Lung microvascular endothelial cell (primary cell): ENCODE measurements around the gene RCSD1. TPM values are rescaled to one million over a fixed set of nuclear protein-coding genes. Genes with fewer than 3 reads are reported as not detected.
"Not testable (repeated sequence)": the region's sequence is repeated elsewhere in the genome, so short reads cannot be mapped to it uniquely, and the experiment has no call there.

Source experiments
- DNase-seq, 2 donors: peaks; one replicate each; pipeline versions ENCODE4 v3.0.0 to v3.0.0-alpha.2; 2010; ENCODE audit warnings: low read depth in 2 of 2
- total RNA-seq: library from RNA; depleted of rRNA; stranded (reverse); fragments of >200 nt; gene quantifications from 2 replicates; pipeline ENCODE4 v1.2.1, GENCODE V29; 2014

RCSD1 gene
- total RNA-seq, 1 donor from 2014 or later: 99.8 TPM

DNA sequence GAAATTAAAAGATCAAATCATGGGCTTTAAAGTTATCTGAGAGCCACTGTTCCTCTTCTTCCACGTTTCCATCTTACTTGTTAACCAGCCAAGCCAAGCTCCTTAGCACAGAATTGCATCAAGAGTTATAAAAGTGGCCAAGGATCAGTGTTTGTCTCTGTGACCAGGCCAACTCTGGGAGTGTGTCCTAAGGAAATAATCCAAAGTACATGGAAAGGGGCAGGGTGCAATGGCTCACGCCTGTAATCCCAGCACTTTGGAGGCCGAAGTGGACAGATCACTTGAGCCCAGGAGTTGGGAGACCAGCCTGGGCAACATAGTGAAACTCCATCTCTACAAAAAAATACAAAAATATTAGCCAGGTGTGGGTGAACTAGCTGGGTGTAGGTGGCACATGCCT is 81.8 kb downstream of the RCSD1 start:
- no peak for DNase-seq

DNA sequence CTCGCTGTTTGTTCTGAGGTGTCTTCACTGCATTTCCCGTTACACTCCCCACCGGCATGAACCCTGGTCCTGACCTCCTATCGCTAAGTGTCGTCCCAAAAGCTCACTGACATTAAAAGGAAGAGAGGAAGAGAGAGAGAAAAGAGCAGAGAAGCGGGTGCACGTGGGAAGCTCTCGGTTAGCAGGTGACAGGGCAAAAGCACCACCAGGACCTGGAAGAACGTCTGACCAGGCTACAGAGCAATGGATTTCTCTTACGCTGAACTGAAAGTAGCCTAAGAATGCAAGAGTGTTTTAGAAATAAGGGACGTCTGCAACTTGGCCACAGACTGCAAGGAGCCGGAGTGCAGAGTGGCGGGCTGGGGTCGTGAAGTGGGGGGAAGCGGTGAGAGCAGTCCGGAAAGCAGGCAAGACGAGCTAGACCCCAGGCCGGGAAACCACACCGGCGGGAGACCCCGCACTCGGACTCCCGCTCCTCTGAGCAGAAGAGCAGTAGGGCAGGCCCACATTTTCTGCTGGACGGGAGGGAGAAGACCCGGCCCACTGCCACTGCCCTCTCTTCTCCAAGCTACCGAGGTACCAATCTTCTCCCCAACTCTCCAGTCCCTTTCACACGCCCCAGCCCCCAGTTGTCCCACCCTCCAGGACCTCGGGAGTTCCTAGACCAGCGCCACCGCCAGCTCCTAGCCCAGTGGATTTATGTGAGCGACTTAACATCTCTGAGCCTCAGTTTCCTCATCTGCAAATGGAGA is 83.5 kb downstream of the RCSD1 start:
- peak; percentile 7 to 13 for DNase-seq

DNA sequence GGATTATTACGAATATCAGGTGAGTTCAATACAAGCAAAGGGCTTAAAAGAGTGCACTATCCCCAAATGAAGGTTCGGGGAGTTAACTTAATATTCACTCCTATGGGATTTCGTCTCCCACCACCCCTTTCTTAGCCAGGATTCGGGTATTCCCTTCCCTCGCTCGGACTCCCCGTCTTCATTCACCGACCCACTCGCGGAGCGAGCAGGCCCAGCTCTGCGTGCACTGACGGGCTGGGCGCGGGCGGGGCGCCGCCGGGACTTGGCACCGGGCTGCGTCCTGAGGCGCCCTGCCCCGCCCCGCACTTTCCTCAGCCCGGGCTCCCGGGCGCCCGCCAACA is 84.0 kb downstream of the RCSD1 start:
- DNase-seq: no peak

DNA sequence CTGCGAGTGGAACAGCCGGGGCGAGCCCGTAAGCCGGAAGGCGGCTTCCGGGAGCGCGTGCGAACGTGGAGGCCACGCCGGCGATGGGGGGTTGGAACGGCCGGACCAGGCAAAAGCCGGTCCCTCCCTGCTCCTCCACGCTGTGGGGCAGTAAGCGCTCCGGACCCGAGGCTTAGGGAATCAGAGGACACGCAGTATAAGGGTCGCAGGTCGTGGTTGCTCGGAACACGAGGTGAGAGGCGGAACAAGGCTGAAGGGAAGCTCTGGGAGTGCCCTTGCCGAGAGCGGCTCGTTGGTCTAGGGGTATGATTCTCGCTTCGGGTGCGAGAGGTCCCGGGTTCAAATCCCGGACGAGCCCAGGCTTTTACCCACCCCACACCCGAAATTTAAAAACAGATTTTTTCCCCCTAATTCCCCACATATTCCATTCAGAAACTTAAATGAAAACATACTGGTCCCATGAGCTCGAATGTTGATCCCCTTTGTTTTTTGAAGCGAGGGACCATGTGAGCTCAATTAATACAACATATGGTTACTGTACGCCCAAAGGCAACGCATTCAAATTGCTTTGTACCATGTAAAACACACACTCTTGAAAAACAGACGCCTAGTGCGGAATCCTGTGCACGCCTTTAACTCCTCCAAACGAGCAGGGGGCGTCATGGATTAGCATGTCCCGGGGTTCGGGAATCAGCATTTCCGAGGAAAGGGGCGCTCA is 84.6 kb downstream of the RCSD1 start:
- DNase-seq: peak; percentile 85 to 88

DNA sequence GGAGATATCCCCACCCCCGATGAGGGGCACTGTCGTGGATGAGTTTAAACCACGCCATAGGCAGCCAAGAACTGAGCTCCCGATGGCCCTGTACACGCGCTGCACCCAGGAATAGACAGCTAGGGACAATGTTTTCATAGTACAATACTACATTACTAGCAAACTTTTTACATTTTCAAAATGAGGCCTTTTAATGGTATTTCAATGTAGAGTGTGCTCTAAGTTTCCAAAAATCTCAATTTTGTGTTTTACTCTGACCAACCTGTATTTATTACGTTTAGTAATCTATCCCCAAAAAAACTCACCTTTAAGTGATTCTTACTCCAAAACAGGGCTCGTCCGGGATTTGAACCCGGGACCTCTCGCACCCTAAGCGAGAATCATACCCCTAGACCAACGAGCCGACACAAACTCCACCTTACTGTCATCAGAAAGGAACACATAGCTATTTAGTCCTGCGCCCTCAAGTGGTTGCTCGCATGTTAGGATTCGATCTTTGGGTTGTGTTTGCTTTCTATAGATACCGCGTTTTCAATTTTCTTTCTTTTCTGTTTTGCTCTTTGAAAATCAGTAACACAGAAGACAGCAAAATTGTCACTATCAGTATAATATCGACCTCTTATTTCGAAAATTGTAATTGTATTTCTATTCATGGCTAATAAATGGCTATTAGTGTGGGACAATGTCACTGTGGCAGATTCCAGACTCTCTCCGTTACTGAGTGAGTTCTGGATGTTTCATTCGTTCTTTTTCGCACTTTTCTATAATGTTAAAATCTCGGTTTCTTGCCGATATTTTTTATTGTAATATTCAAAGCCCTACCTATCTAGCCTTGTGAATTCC is 85.3 kb downstream of the RCSD1 start:
- peak; percentile 92 to 93 for DNase-seq

DNA sequence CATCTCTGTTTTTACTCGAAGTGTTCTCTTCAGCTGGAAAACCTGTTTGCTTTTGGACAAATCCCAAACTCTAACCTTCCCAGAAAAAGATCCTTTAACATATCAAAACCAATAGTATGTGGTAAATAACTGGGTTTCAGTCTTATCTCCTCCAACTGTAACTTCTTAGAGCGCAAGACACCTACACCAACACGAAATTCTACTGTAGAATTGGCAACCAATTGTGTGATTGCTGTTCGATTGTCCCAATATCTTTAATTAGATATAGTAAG is 85.9 kb downstream of the RCSD1 start:
- DNase-seq: no peak

DNA sequence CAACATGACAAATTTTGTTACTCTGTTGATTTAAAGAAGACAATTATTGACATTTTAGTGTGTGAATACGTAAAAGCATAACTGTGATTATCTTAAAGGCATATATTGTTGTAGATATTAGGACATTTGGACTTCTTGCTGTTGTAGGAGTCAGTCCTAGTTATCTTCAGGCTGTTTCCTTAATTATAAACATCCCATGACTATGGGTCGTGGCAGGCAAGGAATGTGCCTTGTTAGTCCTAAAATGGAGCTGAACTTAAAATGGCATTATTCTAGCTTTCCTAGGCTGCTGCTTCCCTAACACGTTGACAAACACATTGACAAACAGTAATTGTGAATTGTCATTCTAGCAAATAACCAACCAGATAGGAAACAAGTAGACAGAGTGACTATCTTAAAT is 87.3 kb downstream of the RCSD1 start:
- no peak for DNase-seq

DNA sequence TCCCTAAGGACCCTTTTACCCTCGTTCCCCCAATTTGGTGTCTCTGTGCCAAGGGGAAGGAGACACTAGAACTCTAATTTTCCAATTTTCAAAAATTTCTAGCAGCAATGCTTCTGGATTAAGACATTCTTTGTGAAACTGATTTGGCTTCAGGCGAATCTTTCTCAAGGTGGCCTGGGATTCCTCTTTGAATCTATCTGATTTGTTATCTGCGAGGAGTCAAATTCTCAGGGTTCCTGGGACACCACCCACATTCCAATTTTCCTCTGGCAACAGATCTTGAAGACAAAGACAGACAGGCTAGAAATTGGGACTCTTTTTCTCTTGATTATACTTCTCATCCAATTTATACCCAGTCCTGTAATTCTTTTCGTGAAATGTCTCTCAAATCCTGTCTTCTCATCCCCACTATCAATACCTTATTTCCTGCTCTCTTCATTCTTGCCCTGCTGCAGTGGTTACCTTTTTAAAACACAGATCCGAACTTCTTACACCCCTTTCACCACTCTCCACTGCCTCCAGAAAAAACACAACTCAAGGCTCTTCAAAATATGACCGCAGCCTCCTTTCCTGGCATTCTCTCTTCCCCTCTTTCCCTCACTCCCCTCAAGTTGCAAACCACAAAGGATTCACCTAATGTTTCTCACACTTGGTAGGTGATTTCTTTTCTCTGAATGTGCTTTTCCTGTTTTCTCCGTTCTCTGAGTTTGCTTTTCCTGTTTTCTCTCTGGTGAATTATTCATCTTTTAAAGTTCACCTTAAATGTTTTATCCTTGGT is 89.1 kb downstream of the RCSD1 start:
- DNase-seq: no peak

DNA sequence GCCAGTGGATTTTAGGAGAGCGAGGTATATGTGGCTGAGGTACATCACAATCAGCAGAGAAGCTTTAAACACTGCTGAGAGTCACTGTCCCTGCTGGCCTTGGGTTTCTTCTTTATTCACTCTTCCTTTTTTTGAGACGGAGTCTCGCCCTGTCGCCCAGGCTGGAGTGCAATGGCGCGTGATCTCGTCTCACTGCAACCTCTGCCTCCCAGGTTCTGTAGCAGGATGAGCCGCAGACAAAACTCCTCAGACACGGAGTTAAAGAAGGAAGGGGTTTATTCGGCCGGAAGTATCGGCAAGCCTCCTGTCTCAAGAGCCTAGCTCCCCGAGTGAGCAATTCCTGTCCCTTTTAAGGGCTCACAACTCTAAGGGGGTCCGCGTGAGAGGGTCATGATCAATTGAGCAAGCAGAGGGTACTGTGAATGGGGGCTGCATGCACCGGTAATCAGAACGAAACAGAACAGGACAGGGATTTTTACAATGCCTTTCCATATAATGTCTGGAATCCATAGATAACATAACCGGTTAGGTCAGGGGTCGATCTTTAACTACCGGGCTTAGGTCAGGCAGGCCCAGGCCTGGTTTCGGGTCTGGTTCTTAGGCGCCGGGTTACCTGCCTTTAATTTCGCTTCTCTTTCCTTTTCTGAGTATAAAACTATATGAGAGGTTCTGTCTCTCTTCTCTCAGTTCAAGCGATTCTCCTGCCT is 89.8 kb downstream of the RCSD1 start:
- DNase-seq: not testable (repeated sequence)

DNA sequence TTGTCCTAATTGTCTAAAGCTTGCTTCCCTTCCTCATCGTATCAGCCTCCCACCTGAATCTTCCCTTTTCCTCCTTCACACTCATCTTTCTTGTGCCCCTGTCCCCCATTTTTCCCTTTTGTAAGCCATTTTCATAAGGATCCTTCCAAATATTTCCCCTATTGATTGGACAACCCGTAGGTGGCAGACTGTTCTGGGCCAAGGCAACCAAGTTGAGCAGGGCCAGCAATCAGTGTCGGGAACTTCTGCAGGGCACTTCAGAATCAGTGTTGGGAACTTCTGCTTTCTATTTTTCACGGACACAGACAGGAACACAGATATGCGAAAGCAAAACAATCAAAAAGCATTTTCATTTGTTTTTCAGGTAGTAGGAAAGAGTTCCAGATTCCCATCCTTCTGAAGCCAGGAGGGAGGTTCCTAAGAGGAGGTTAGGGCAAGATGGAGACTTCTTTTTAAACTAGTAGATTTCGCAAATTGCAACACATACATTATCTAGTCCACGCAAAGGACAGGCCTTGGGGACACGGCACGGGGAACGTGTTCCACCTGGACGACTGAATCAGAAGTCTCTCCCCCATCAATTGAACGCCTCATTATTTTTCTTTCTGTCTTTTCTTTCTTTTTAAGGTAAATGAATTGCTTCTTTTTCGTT is 91.1 kb downstream of the RCSD1 start:
- peak; percentile 63 to 75 for DNase-seq

DNA sequence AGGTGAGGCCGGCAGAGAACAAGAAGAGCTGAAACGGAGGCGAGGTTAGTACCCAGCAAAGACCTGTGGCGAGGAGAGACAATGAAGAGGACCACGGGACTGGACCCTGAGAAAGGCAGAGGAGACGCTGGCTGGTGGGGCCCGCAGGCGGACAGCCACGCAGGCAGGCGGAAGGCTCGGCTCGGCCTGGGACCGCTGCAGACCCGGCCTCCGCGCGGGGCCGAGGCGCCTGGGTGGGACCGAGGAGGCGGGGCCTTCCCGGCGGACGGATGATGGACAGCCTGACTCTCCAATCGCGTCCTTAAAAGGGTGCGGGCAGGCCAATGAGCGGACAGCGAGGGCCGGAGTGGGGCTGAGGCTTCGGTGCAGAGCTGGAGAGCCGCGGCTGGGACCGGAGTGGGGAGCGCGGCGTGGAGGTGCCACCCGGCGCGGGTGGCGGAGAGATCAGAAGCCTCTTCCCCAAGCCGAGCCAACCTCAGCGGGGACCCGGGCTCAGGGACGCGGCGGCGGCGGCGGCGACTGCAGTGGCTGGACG is 91.7 kb downstream of the RCSD1 start, which contains the start of gene MPZL1:
Gene MPZL1, plus strand, starts transcription at position 366 of the 535 bp plus-strand sequence. CDS start 170 bp downstream, outside the sequence.
- DNase-seq: peak; percentile 95 to 97

DNA sequence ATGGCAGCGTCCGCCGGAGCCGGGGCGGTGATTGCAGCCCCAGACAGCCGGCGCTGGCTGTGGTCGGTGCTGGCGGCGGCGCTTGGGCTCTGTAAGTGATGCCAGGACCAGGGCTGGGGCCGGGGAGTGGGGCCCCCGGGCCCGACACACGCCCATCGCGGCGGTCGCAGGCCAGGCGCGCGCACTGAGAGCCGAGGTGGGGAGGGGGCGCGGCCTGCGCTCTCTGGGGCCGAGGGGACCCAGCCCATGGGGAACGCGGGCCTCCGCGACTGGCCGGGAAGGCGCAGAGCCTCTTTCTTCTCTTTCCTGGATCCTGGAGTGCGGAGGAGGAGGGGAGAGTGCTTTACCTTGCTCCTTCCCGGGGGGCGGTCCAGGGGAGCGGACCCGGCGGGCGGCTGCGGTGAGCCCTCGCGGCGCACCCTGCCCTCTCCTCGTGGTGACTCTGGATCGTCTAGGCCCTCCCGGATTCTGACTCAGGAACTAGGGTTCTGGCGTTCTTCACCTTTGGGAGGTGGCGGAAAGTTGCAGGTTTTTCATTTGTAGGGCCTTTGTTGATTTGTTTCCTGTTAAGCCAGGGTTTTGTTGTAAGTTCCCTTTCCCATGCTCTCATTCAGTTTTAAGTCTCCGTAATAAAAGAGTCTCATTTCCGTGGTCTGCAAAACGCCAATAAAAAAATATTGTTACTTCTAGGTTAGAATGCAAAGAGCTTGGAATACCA is 92.3 kb downstream of the RCSD1 start:
- DNase-seq: peak; percentile 36 to 48

DNA sequence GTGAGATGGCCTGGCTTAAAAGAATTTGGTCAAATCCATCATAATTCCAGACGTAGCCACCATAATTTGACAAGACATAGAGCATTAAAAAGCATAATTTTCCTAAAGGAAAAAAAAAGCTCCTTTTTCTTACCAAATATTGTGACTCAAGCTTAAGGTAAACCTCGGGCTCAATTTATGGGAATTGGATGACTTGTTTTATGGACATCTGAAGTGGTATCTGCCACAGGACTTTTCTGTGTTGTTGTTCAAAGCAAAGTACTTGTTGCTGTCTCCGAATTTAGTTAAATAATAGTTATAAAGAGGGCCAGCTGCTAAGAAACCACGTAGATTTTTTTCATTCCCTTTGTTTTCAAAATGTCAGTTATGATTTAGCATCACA is 92.8 kb downstream of the RCSD1 start:
- peak in 1 of 2 donors; percentile 12 for DNase-seq

DNA sequence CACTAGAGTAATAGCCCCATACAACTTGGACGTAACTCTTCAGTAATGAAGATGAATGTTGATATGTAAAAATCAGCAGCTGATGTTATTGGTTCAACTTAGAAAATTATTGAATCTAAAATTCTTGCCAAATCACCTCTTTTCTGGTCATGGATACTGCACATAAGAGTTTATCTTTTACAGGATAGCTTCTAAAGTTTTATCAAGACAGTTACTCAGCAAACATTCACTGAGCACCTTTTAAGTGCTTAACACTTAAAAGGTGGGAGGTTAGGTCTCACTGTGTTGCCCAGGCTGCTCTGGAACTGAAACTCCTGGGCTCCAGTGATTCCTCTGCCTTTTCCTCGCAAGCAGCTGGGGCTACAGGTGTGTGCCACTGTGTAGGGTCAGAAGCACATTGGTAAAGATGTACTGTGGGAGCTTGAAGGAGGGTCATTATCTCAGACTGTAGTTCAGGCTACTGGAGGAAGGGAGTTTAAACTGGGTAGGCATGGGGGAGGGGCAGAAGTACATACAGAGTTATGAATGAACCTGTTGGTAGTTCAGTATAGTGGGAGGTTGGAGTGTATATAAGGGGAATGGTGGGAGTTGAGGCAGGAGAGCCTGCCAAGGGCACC is 93.8 kb downstream of the RCSD1 start:
- peak in 1 of 2 donors; percentile 6 for DNase-seq

DNA sequence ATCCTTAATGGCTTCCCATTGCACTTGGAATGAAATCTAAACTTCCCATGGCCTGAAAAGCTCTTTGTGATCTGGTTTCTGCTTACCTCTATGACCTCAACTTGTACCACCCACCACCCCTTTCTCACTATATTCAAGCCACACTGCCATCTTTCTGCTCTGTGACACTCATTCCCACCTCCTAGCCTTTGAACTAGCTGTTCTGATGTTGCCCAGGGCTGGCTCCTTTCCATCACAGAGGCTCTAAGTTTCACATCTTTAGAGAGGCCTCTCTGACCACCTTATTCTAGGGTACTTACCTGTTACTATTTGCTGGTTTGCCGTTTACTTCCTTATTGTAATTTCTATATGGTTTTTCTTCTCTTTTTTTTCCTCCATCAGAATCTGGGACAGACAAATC is 96.0 kb downstream of the RCSD1 start:
- no peak for DNase-seq

DNA sequence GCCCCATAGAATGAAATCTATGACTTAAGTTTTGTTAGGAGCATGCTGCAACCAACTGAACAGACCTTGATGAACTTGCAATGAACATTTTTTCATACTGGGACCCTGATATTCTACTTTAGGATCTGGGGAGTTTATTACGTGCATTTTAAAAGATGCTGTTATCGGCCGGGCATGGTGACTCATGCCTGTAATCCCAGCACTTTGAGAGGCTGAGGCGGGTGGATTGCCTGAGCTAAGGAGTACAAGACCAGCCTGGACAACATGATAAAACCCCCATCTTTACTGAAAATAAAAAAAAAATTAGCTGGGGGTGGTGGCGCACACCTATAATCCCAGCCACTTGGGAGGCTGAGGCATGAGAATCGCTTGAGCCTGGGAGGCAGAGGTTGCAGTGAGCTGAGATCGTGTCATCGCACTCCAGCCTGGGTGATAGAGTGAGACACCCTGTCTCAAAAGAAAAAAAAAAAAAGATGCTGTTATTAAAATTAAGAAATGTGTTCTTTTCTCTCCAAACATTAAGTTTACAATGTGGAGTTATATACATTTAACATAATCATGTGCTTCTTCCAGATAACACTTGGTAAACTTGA is 98.9 kb downstream of the RCSD1 start:
- DNase-seq: no peak

DNA sequence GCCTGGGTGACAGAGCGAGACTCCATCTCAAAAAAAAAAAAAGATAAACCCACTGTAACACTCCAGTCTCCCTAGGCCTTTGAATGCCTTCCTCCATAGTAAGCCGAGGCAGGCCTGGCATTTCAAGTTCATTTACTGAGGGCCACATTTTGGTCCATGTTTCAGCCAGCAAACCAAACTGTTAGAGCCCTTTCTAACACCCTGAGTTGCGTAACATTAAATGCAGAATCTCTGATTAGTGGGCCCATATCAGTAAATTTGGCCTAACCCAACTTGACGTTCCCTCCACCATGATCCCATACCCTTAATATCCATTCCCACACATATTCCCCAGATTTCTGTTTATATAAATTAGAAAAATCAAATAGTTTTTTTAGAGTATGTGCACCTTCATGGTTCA is 104.2 kb downstream of the RCSD1 start:
- no peak for DNase-seq

DNA sequence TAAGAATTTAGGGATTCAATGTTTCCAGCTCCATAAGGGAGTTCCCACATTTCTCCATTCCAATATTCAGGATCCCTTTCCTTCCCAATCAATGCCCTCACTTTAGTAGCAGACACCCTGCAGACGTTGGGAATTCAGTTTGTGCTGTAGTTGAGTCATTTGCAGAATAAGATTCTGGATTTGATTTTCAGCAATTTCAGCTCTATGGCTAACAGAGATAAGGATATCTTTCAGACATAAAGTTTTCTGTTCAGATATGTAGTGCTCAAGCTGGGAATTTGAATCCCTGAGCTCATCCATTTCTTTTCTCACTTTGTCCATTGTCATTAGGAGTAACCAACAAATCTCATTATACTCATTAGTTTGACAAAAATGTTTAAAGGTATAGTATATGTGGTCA is 104.8 kb downstream of the RCSD1 start:
- no peak for DNase-seq

DNA sequence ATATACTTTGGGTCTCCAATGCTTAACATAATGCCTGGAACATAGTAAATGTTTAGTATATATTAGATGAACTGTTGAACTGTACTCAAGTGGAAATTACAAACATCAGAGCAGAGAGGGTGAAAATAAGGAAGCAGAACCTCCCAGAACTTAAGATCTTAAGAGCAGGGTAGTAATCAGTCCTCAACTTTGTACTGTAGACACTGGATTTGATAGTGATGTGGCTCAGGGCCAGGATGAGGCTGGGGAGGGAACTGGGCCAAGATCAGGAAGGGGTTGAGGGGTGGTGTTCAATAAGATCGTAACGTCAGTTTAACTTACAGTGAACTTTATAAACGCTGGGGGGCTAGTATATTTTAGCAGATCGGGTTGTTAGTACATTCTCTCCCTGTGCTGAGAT is 107.1 kb downstream of the RCSD1 start:
- no peak for DNase-seq
